ENCODE measurements around the gene PRKAR1B. TPM values are rescaled to one million over a fixed set of nuclear protein-coding genes. Genes with fewer than 3 reads are reported as not detected.

Gene PRKAR1B
- total and polyA plus RNA-seq, 4 experiments from 2014 or later: 6.5 to 16.6 (median 13.7) TPM

DNA sequence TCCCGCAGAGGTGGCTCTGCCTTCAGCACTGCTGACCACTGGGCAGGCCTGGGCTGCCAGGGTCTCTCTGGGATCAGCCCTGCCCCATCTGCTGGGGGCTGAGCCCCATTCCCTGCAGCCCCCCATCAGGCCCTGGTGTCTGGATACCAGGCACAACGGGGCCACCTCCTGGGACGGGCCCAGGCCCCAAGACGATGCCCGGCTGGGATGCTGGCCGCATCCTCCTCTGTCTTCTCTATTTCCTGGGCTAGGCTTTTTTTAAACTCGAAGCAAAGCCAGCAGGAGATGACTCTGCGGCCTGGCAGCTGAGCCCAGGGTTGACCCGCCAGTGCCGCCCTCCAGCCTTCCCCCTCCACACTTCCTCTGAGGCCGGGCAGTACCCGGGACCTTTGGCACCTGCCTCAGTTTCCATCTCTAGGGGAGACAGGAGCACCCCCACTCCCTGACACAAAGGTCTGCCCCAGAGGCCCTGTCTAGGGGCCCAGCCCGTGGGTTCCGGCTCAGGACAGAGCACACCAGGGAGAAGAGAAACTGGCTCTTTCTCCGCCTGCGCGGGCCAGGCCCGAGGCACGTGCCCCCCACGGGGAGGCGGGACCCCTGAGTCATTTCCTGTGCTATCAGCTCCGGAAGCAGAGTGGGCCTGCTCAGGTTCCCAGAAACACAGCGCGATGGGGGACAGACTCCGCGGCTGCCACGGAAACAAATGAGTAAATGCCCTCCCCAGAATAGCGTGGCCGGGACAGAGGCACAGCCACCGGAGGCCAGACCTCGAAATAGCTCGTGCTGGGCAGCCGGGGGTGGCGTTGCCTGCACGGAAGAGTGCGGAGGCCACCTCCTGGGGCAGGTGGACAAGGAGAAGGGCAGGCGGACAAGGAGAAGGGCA, 122.8 kb downstream of the PRKAR1B start:
- intact Hi-C loops (cut with micrococcal nuclease): loop anchor here (1.0 to 2.0 kb wide), 4 partner anchors 14 to 273 kb away; partner anchors contain the start of genes DNAAF5 and GET4
- peak overlapping the region; percentile 87 to 95 (median 91) for H3K4me3 Mint-ChIP-seq
- H3K27me3 ChIP-seq (ENCODE audit: insufficient read depth, low read length): no peaks in the 10 kb centered on the region
- peak overlapping the region; percentile 20 to 54 for H3K4me3 ChIP-seq (ENCODE audit: low read length in 2 of 2)
- POLR2A ChIA-PET (ENCODE audit: partially characterized antibody): interaction anchor here (1.0 to 9.8 kb wide), 20 partner anchors 8 to 319 kb away, joined by 3 to 200 read pairs (median 4); partner anchors contain the start of genes DNAAF5, PRKAR1B and SUN1
- CTCF ChIA-PET (ENCODE audit: partially characterized antibody): interaction anchor here (2.0 kb wide), 1 partner anchor 13 kb away, joined by 7 read pairs; no protein-coding TSS in a partner anchor
- H3K27me3 Mint-ChIP-seq: no peaks in the 10 kb centered on the region
- peaks cover 28 to 71% (median 48%) of the 10 kb centered on the region in 4 donors for H3K4me1 Mint-ChIP-seq
- peaks cover 3 to 12% of the 10 kb centered on the region in 2 donors for H3K36me3 Mint-ChIP-seq
- peak; percentile 86 to 97 (median 91) for DNase-seq
- H3K9me3 ChIP-seq (ENCODE audit: control insufficient read depth in 1 of 2, low read length in 2 of 2): no peaks in the 10 kb centered on the region
- H3K4me1 ChIP-seq (ENCODE audit: insufficient read depth, low read length): peaks cover 64% of the 10 kb centered on the region
- no peaks in the 10 kb centered on the region for H3K36me3 ChIP-seq (ENCODE audit: insufficient read depth, low read length)
- peak overlapping the region; percentile 99 to 100 (median 100) for H3K27ac Mint-ChIP-seq
- peaks cover 0 to 7% (median 2%) of the 10 kb centered on the region in 8 donors for H3K9me3 Mint-ChIP-seq
- peak overlapping the region; percentile 98 for H3K27ac ChIP-seq (ENCODE audit: low read depth, low read length)

- peaks cover 3 to 12% of the 10 kb centered on the region in 2 donors for H3K36me3 Mint-ChIP-seq
- POLR2A ChIA-PET (ENCODE audit: partially characterized antibody): interaction anchor here (1.2 to 9.8 kb wide), 7 partner anchors 7 to 252 kb away, joined by 3 to 200 read pairs (median 9); no protein-coding TSS in a partner anchor
- intact Hi-C loops (cut with micrococcal nuclease): no loop called here
- DNase-seq: peak in 1 of 5 donors; percentile 58
- no peaks in the 10 kb centered on the region for H3K36me3 ChIP-seq (ENCODE audit: insufficient read depth, low read length)
- H3K4me1 ChIP-seq (ENCODE audit: insufficient read depth, low read length): peaks cover 59% of the 10 kb centered on the region
- no peaks in the 10 kb centered on the region for H3K9me3 ChIP-seq (ENCODE audit: control insufficient read depth in 1 of 2, low read length in 2 of 2)
- H3K27ac Mint-ChIP-seq: peak overlapping the region; percentile 99 to 100 (median 100)
- H3K4me3 Mint-ChIP-seq: peak overlapping the region; percentile 2 to 76 (median 60)
- H3K27me3 Mint-ChIP-seq: no peaks in the 10 kb centered on the region
- CTCF ChIA-PET (ENCODE audit: partially characterized antibody): no interaction called here
- peak overlapping the region in 1 of 2 donors; percentile 29 for H3K4me3 ChIP-seq (ENCODE audit: low read length in 2 of 2)
- peak overlapping the region; percentile 98 for H3K27ac ChIP-seq (ENCODE audit: low read depth, low read length)
- H3K4me1 Mint-ChIP-seq: peaks cover 27 to 69% (median 47%) of the 10 kb centered on the region in 4 donors
- H3K27me3 ChIP-seq (ENCODE audit: insufficient read depth, low read length): no peaks in the 10 kb centered on the region
- peaks cover 0 to 7% (median 2%) of the 10 kb centered on the region in 8 donors for H3K9me3 Mint-ChIP-seq
Observed at GRCh38 chr7:603152-603951, 123.7 kb downstream of the PRKAR1B start.

DNA sequence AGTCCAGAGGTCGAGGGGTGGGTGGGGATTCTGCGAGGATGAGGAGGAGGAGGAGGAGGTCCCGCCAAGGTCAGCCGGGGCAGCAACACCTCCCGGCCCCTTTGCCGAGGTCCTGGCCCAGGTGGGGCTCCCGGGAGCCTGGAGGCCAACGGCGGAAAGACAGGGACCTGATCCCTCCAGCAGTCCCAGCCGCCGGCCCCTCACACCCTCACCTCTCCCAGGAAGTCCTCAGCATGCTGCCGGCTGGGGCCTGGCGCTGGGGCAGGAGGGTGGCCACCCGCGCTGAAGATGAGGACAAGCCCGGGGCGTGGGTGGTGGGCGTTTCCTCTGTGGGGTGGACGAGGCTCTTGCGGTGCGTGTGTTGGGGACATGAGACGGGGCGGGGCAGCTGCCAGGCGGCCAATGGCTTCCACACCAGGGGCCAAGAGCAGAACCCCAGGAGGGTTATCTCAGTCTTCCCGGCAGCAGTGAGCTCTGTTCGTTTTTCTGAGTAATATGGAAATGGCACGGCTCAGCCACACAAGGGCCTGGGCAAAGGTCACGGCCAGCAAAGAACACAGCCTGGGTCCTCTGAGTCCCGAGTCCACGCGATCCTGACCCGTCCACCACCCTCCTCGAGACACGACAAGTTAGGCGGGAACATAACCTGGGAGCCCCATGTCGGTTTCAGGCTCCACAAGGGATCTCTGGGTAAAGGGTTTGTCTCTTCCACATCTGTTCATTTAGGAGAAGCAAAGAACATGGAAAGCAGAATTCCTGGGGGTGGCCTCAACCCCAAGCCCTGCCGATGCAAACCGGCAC, 124.5 kb downstream of the PRKAR1B start:
- peaks cover 27 to 61% (median 43%) of the 10 kb centered on the region in 4 donors for H3K4me1 Mint-ChIP-seq
- intact Hi-C loops (cut with micrococcal nuclease): no loop called here
- Histone ChIP-seq H3K9me3 (ENCODE audit: control insufficient read depth in 1 of 2, low read length in 2 of 2) (no peaks in the 10 kb centered on the region), H3K4me3 (ENCODE audit: low read length in 2 of 2) (peak overlapping the region in 1 of 2 donors; percentile 10), H3K27ac (ENCODE audit: low read depth, low read length) (peak overlapping the region; percentile 98), H3K36me3 (ENCODE audit: insufficient read depth, low read length) (no peaks in the 10 kb centered on the region), H3K27me3 (ENCODE audit: insufficient read depth, low read length) (no peaks in the 10 kb centered on the region), H3K4me1 (ENCODE audit: insufficient read depth, low read length) (peaks cover 55% of the 10 kb centered on the region)
- peaks cover 0 to 7% (median 2%) of the 10 kb centered on the region in 8 donors for H3K9me3 Mint-ChIP-seq
- no peaks in the 10 kb centered on the region for H3K27me3 Mint-ChIP-seq
- ChIA-PET POLR2A (ENCODE audit: partially characterized antibody) (interaction anchor here (1.0 to 9.8 kb wide), 5 partner anchors 9 to 251 kb away, joined by 3 to 200 read pairs (median 5); no protein-coding TSS in a partner anchor), CTCF (ENCODE audit: partially characterized antibody) (no interaction called here)
- peak overlapping the region; percentile 96 to 100 (median 99) for H3K27ac Mint-ChIP-seq
- DNase-seq: peak in 2 of 5 donors; percentile 20 to 27
- H3K4me3 Mint-ChIP-seq: peak overlapping the region; percentile 31 to 82 (median 62)
- peaks cover 3 to 12% of the 10 kb centered on the region in 2 donors for H3K36me3 Mint-ChIP-seq

GRCh38 chr7:601595-602340, 125.3 kb downstream of the PRKAR1B start:
- intact Hi-C loops (cut with micrococcal nuclease): no loop called here
- peak overlapping the region in 1 of 2 donors; percentile 42 for H3K4me3 ChIP-seq (ENCODE audit: low read length in 2 of 2)

DNA sequence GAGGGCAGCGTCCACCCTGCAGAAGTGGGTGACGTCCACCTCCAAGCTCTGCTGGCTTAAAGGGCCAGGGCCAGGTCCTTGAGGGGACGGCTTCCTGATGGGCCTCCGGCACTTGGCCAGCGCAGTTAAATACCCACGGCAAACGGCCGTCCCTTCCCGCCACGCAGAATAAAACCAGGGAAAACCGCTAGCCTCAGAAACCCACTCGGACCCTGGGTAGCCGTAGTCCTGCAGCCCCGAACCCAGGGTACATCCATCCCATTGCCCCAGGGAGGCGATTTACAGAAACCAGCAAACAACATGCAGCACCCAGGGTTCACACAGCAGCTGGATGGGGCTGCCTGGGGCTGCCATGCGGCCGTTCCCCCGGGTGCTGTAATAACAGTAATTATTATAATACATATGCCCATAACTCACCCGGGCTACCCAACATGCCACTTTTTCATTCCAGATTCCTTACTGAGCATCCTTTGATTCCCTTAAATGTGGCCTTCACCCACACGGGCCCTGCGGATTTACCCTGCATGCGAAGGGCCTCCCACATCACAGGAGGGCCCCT, 126.0 kb downstream of the PRKAR1B start:
- Histone ChIP-seq H3K27ac (ENCODE audit: low read depth, low read length) (peak overlapping the region; percentile 98), H3K4me1 (ENCODE audit: insufficient read depth, low read length) (peaks cover 55% of the 10 kb centered on the region), H3K4me3 (ENCODE audit: low read length in 2 of 2) (peak overlapping the region in 1 of 2 donors; percentile 42), H3K27me3 (ENCODE audit: insufficient read depth, low read length) (no peaks in the 10 kb centered on the region), H3K9me3 (ENCODE audit: control insufficient read depth in 1 of 2, low read length in 2 of 2) (no peaks in the 10 kb centered on the region), H3K36me3 (ENCODE audit: insufficient read depth, low read length) (no peaks in the 10 kb centered on the region)
- Mint-ChIP-seq H3K36me3 (peaks cover 3 to 11% of the 10 kb centered on the region in 2 donors), H3K4me3 (peak overlapping the region in 6 of 8 donors; percentile 41 to 82 (median 66)), H3K27me3 (no peaks in the 10 kb centered on the region), H3K27ac (peak overlapping the region; percentile 56 to 100 (median 99)), H3K4me1 (peaks cover 27 to 57% (median 43%) of the 10 kb centered on the region in 4 donors), H3K9me3 (peaks cover 0 to 4% (median 2%) of the 10 kb centered on the region in 8 donors)
- DNase-seq: no peak
- ChIA-PET CTCF (ENCODE audit: partially characterized antibody) (interaction anchor here (0.7 to 1.7 kb wide), 5 partner anchors 14 to 36 kb away, joined by 3 to 6 read pairs (median 3); no protein-coding TSS in a partner anchor), POLR2A (ENCODE audit: partially characterized antibody) (interaction anchor here (1.0 to 9.8 kb wide), 3 partner anchors 16 to 239 kb away, joined by 3 to 200 read pairs (median 55); no protein-coding TSS in a partner anchor)
- intact Hi-C loops (cut with micrococcal nuclease): no loop called here

More at GRCh38 chr7:601595-602340, 125.3 kb downstream of the PRKAR1B start:
- no peaks in the 10 kb centered on the region for H3K36me3 ChIP-seq (ENCODE audit: insufficient read depth, low read length)
- peaks cover 28 to 60% (median 43%) of the 10 kb centered on the region in 4 donors for H3K4me1 Mint-ChIP-seq
- H3K9me3 Mint-ChIP-seq: peaks cover 0 to 7% (median 2%) of the 10 kb centered on the region in 8 donors
- peak; percentile 69 to 93 (median 76) for DNase-seq
- H3K27me3 ChIP-seq (ENCODE audit: insufficient read depth, low read length): no peaks in the 10 kb centered on the region
- peaks cover 55% of the 10 kb centered on the region for H3K4me1 ChIP-seq (ENCODE audit: insufficient read depth, low read length)
- H3K36me3 Mint-ChIP-seq: peaks cover 3 to 12% of the 10 kb centered on the region in 2 donors
- ChIA-PET POLR2A (ENCODE audit: partially characterized antibody) (interaction anchor here (0.6 to 9.8 kb wide), 6 partner anchors 9 to 269 kb away, joined by 3 to 200 read pairs (median 4); no protein-coding TSS in a partner anchor), CTCF (ENCODE audit: partially characterized antibody) (interaction anchor here (0.9 to 1.7 kb wide), 3 partner anchors 15 to 17 kb away, joined by 3 to 6 read pairs (median 3); no protein-coding TSS in a partner anchor)
- no peaks in the 10 kb centered on the region for H3K27me3 Mint-ChIP-seq
- H3K4me3 Mint-ChIP-seq: peak overlapping the region; percentile 57 to 83 (median 72)
- H3K27ac ChIP-seq (ENCODE audit: low read depth, low read length): peak overlapping the region; percentile 98
- no peaks in the 10 kb centered on the region for H3K9me3 ChIP-seq (ENCODE audit: control insufficient read depth in 1 of 2, low read length in 2 of 2)
- peak overlapping the region; percentile 95 to 100 (median 99) for H3K27ac Mint-ChIP-seq

Data from CD4-positive, alpha-beta memory T cell (primary cell).